ENCODE results near the gene PTPRU. TPM values are rescaled to one million over a fixed set of nuclear protein-coding genes. Genes with fewer than 3 reads are reported as not detected.

Gene PTPRU
- total and polyA plus RNA-seq, 4 donors = 1.6 to 15.1 (median 6.0) TPM

GRCh38 chr1:29331729-29332128 is 95.4 kb downstream of the PTPRU start:
- no peak for DNase-seq (ENCODE audit: low spot score)
- Histone ChIP-seq H3K4me1 (ENCODE audit: control insufficient read depth in 4 of 4, insufficient read depth in 4 of 4, low read length in 3 of 4) (no peaks in the 10 kb centered on the region), H3K9ac (ENCODE audit: low read depth in 1 of 2, low read length in 2 of 2) (no peak overlapping the region), H3K27ac (ENCODE audit: low read depth in 1 of 2, low read length in 2 of 2) (no peak overlapping the region), H3K36me3 (ENCODE audit: control insufficient read depth in 4 of 4, insufficient read depth in 3 of 4, low read depth in 1 of 4, low read length in 3 of 4) (no peaks in the 10 kb centered on the region), H3K9me3 (ENCODE audit: control insufficient read depth in 4 of 4, low read length in 3 of 4) (no peaks in the 10 kb centered on the region), H3K27me3 (ENCODE audit: control insufficient read depth in 4 of 4, insufficient read depth in 4 of 4, low read length in 3 of 4) (no peaks in the 10 kb centered on the region), H3K4me3 (ENCODE audit: low read depth in 1 of 3, low read length in 3 of 3) (no peak overlapping the region)
- TF ChIP-seq HNF4G (IDR thresholded peaks at IDR 0.05) (no peak), FOXA2 (IDR thresholded peaks at IDR 0.05) (no peak), RXRA (IDR thresholded peaks at IDR 0.05) (no peak), SP1 (IDR thresholded peaks at IDR 0.05) (no peak), YY1 (IDR thresholded peaks at IDR 0.05) (no peak), TAF1 (conservative IDR thresholded peaks at IDR 0.05) (no peak), HNF4A (conservative IDR thresholded peaks at IDR 0.05) (no peak), REST (IDR thresholded peaks at IDR 0.05) (no peak), RAD21 (IDR thresholded peaks at IDR 0.05) (no peak), EGR1 (IDR thresholded peaks at IDR 0.05; ENCODE audit: low read depth in 2 of 2) (no peak), CTCF (IDR thresholded peaks at IDR 0.05; ENCODE audit: low read depth, low read length, missing input control) (no peak), NR2F2 (IDR thresholded peaks at IDR 0.05) (no peak), FOXA1 (IDR thresholded peaks at IDR 0.05) (no peak), JUND (IDR thresholded peaks at IDR 0.05) (no peak), GABPA (IDR thresholded peaks at IDR 0.05 in 1 of 2, conservative IDR thresholded peaks at IDR 0.05 in 1 of 2) (no peak), ZBTB33 (IDR thresholded peaks at IDR 0.05) (no peak)
- TF ChIP-seq, protein P1, sequence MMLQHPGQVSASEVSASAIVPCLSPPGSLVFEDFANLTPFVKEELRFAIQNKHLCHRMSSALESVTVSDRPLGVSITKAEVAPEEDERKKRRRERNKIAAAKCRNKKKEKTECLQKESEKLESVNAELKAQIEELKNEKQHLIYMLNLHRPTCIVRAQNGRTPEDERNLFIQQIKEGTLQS (IDR thresholded peaks at IDR 0.05) = no peak
- TF ChIP-seq, protein P2, sequence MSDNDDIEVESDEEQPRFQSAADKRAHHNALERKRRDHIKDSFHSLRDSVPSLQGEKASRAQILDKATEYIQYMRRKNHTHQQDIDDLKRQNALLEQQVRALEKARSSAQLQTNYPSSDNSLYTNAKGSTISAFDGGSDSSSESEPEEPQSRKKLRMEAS (IDR thresholded peaks at IDR 0.05) = no peak
- 94% methylated on average over 1 of the region's 1 CpG for WGBS
